GM19463 (cell line): ENCODE data around the gene METTL25.

ENCODE experiments used
- ATAC-seq: cut with Tn5 transposase; IDR thresholded peaks from one replicate; pipeline ENCODE4 v1.9.1; 2021; ENCODE audit warnings: mild to moderate bottlenecking, moderate library complexity; ENCODE audit not compliant: unreplicated experiment

The METTL25 gene

GRCh38 chr12:82468563-82468962 lies 110.2 kb downstream of the METTL25 start:
- no peak for ATAC-seq

GRCh38 chr12:82470906-82471512 lies 112.7 kb downstream of the METTL25 start:
- no peak for ATAC-seq

GRCh38 chr12:82473111-82473754 lies 114.9 kb downstream of the METTL25 start:
- no peak for ATAC-seq

GRCh38 chr12:82474181-82474797 lies 116.0 kb downstream of the METTL25 start:
- peak; percentile 88 for ATAC-seq

- ATAC-seq, result no peak
Observed at GRCh38 chr12:82474798-82475184, 116.5 kb downstream of the METTL25 start.

- ATAC-seq, result no peak
Observed at GRCh38 chr12:82475211-82475610, 116.9 kb downstream of the METTL25 start.

GRCh38 chr12:82476511-82476910 lies 118.2 kb downstream of the METTL25 start:
- ATAC-seq, result no peak

- no peak for ATAC-seq
Observed at GRCh38 chr12:82479511-82479910, 121.2 kb downstream of the METTL25 start.

GRCh38 chr12:82480606-82481005 lies 122.3 kb downstream of the METTL25 start:
- no peak for ATAC-seq

- no peak for ATAC-seq
Observed at GRCh38 chr12:82481954-82482353, 123.6 kb downstream of the METTL25 start.

GRCh38 chr12:82486524-82487235 lies 128.4 kb downstream of the METTL25 start:
- no peak for ATAC-seq

GRCh38 chr12:82504409-82504808 lies 146.1 kb downstream of the METTL25 start:
- ATAC-seq, result no peak

- no peak for ATAC-seq
Observed at GRCh38 chr12:82505150-82505549, 146.8 kb downstream of the METTL25 start.

GRCh38 chr12:82507686-82508085 lies 149.4 kb downstream of the METTL25 start:
- ATAC-seq, result no peak

GRCh38 chr12:82510386-82510785 lies 152.1 kb downstream of the METTL25 start:
- ATAC-seq, result no peak

- no peak for ATAC-seq
Observed at GRCh38 chr12:82514880-82515279, 156.6 kb downstream of the METTL25 start.

- no peak for ATAC-seq
Observed at GRCh38 chr12:82515652-82516051, 157.3 kb downstream of the METTL25 start.

- peak; percentile 72 for ATAC-seq
Observed at GRCh38 chr12:82517027-82517426, 158.7 kb downstream of the METTL25 start.

GRCh38 chr12:82517808-82518207 lies 159.5 kb downstream of the METTL25 start:
- ATAC-seq, result no peak

- no peak for ATAC-seq
Observed at GRCh38 chr12:82519510-82519909, 161.2 kb downstream of the METTL25 start.

- ATAC-seq, result no peak
Observed at GRCh38 chr12:82522285-82522684, 164.0 kb downstream of the METTL25 start.

GRCh38 chr12:82522762-82523161 lies 164.4 kb downstream of the METTL25 start:
- no peak for ATAC-seq
